GM21515 (cell line): ENCODE measurements around the gene KDM4B.

Source experiments
- ATAC-seq: cut with Tn5 transposase; IDR thresholded peaks from one replicate; pipeline ENCODE4 v1.9.1; 2021; ENCODE audit not compliant: unreplicated experiment

KDM4B gene

DNA sequence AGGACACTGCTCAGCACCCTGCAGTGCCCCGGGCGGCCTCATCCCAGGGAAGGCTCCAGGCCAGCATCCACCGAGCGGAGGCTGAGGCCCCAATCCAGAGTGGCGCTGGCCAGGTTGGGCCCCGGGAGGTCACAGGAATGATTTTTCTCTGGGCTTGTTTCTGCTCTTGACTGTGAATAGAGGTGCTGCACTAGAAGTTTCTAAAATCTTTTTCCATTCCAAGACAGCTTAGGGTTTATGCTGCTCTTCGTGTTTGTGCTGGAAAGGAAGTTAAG lies 15.1 kb downstream of the KDM4B start:
- no peak for ATAC-seq

DNA sequence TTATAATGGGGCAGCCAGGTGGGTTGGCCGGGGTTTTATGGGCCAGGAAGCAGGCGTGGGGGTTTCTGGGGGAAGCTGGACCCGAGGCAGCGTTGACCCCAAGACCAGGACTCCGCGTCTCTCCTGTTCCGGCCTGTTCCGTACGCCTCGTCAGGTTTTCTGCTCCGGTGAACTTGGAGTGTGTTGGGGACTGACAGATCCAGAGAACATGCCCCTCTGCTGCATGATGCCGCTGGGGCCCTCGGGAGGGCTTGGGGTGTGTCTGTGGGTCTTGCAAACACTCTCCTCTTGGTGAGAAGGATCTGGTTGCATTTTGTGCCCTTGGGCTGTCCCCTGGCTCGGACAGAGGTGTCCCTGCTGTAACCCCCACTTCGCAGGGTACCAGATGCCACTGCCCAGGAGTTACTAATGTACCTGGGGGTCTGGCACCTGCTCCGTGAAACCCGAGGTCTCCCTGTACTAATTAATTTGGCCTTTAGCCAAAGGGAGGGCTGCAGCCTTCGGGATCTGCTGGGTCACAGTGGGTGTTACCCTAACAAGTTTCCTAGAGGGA lies 15.6 kb downstream of the KDM4B start:
- no peak for ATAC-seq

DNA sequence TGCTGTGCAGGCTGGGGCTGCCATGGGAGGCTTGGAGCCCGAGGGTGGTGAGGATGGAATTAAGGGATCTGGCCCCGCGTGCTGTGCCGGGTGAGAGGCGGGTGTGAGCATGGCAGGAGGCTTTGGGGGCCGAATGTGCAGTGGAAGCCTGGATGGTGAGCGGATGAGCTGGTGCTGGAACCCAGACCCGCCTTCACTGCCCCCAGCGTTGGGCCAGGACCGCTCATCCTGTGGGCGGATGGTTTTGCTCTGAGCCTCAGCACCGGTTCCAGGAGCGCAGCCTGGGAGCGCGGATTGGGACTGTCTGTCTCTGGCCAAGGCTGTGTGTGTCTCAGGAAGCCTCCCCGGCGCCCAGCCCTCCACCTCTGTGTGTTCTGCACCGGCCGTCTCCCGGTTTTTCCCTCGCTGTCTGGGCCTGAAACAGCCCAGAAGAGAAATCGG lies 16.7 kb downstream of the KDM4B start:
- no peak for ATAC-seq

DNA sequence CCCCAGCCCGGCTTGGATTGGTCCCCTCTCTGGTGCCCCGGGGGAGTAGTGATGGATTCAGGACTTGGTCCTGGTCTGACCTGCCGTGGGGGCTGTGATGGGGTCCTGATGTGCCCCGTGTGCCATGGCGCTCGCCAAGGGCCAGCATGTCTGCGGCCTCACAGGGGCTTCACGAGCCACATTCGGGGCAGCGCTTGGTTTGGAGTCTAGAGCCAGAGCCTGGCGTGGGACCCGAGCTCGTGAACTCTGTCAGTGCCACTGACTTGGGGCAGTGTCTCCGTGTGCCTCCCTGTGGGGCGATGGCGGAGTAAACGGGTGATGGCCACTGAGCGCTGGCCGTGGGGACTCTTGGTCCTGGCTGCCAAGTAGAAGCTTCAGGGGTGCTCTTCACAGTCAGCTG lies 17.1 kb downstream of the KDM4B start:
- ATAC-seq: no peak

DNA sequence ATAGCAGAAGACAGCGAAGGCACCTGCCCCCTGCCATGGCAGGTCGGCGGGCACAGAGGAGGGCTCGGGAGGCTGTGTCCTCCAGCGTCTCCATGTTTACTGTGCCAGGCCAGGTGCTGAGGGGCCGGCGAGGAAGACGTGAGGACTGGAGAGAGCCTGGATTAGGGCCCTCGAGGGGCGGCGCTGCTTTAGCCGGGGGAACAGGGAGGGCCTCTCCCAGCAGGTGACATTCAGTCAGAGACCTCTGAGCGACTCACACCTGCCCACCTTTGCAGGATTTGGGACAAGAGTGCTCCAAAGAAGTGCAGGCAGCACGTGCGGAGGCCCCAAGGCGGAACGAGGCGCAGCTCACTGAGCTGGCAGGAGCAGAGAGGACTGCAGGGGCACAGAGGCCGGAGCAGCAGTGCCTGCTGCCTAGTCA lies 17.6 kb downstream of the KDM4B start:
- ATAC-seq: no peak

DNA sequence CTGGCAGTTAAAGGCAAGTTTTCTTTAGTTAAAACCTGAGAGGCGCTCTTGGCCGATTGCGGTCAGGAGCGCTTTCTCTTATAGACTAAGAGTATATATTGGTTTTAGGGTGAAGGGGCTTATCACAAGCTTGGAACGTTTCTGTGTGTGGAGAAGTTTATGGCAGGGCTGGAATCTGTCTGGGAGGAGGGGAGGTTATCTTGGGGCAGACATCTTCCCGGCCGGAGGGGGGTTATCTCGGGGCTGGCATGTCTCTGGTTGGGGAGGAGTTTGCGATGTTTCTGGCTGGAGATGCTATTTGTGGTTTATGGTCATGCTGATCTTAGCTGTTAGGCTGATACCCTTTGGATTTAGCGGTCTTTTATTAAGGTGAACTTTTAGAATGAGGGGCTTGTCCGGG lies 18.3 kb downstream of the KDM4B start:
- ATAC-seq: no peak

DNA sequence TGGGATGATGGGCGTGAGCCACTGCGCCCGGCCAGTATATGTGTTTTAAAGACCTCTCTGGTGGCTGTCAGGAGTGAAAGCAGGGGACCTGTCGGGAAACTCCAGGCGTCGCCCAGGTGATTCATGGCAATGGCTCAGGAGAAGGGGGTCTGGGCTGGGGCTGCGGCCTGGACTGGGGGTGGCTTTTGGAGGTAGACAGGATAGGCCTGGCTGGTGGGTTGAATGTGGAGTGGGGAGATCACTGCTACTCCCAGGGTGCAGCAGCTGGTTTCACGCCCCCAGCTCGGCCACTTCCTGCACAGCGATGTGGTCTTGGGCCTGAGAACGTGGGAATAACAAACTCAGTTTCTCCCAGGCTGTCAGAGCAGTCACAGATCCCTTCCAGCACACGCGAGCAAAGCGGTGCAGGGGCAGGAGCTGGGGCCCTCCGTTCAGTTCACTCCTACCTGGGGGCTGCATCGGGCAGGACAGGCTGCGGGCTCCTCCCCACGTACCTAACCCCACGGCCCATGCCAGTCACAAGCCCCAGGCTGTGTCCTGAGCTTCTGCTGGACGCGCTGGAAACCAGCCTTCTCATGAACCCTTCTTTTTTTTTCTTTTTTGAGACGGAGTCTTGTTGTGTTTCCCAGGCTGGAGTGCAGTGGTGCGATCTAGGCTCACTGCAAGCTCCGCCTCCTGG lies 18.9 kb downstream of the KDM4B start:
- no peak for ATAC-seq

DNA sequence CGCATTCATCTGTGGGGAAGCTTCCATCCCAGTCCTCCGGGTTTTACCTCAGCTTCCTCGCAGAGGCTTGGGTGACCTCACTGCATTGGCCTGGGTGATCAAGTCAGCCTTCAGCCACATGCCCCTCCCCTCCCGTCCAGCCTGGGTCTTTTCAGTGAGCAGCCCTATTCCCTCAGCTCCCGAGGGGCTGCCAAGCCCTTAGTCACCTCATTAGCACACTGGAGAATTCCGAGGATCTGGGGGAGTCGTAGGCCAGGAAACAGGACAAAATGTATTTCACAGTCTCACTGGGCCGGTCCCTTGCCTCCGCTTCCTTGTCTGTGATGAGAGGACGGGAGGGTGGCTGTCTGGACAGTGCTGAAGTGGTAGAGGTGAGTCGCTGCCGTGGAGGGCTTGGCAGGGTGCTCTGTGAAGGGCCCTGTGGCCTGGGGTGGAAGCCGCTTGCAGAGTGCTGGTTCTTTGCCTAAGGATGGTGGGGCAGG lies 19.9 kb downstream of the KDM4B start:
- ATAC-seq: no peak

DNA sequence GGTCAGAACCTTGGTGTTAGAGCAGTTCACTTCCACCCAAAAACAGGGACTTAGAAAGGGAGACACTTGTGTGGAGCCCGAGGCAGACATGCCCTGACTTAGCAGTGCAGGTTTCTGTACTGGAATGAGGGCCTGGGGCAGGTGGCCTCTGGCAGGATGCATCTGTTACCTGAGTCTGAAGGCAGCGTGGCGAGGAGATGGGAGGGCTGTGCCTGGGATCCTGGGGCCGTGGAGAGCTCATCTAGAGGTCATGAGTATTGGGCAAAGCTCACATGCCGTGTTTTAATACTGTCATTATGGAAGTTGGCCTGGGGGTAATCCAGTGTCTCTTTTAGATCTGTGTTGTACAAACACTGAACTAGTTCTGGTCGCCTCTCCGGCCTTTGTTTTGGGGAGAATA lies 21.4 kb downstream of the KDM4B start:
- ATAC-seq: no peak

DNA sequence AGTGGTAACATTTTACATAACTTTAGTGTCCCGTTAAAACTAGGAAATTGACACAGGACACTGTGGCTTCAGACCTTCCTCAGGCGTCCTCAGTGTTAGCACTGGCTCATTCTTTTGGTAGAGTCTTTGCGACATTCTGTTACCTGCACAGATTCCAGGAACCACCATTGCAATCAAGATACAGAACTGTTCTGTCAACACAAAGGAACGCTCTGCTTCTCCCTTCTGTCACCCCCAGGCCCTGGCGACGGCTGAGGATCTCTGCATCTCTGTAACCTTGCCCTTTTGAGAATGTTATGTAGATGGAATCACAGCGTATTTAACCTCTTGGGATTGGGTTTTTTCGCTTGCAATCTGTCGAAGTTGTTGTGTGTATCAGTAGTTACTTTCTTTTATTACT lies 22.6 kb downstream of the KDM4B start:
- ATAC-seq: no peak

DNA sequence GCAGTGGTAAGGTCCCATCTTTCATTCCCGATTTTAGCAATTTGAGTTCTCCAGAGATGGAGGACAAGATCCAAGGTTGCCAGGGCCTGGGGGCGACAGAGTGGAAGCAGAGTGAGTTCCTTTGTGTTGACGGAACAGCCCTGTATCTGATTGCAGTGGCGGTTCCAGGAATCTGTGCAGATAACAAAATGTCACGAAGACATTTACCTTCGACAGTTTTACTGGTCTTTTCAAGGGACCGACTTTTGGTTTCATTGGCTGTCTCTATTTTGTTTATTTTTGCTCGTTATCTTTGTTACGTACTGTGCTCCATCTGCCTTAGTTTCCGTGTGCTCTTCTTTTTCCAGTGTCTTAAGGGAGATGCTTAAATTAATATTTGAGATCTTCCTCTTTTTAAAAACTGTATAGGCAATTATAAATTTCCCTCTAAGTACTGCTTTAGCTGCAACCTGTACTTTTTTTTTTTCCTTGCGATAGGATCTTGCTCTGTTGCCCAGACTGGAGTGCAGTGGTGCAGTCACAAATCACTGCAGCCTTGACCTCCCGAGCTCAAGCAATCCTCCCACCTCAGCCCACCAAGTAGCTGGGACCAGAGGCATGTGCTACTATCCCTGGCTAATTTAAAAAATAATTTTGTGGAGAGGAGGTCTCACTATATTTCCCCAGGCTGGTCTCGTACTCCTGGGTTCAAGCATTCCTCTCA lies 23.2 kb downstream of the KDM4B start:
- ATAC-seq: no peak

DNA sequence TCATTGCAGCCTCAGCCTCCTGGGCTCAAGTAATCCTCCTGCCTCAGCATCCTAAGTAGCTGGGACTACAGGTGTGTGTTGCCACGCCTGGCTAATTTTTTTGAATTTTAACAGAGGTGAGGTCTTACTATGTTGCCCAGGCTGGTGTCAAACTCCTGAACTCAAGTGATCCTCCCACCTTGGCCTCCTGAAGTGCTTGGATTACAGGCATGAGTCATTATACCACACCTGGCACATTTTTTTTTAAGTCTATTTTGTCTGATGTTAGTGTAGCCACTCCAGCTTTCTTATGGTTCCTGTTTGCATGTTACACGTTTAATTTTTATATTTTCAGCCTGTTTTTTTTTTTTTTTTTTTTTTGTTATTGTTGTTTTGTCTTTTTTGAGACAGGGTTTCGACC lies 24.8 kb downstream of the KDM4B start:
- ATAC-seq: no peak

DNA sequence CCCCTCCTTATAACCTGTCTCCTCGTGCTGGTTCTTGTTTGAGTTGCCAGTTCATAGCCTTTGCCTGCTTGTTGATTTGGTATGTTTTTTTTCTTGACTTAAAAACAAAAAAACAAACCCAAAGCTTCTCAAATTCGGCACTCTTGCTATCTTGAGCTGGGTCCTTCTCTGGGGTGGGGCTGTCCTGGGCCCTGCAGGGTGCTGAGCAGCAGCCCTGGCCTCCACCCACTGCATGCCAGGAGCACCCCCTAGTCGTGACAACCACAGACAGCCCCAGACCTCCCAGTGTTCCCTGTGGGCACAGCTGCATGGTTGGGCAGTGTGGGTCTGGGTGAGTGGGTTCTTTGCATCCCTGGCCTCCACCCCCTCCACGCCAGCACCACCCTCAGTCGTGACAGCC lies 27.8 kb downstream of the KDM4B start:
- ATAC-seq: no peak

DNA sequence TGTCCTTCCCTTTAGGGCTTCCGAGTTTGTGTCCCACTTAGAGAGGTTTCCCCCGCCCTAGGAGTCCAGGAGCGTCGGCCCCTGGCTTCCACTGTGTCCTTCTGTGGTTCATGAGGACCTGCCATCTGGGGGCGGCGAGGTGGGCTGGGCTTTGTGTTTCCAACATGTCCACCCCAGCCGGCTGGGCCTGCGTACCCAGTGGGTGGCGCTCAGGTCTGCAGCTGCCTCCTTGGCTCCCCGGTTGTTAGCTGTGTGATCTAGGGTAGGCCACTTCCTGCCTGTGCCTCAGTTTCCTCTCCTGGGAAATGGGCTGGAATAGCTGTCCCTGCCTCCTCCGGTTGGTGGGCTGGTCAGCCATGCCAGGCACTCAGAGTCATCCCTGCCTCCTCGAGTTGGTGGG lies 28.4 kb downstream of the KDM4B start:
- ATAC-seq: no peak

DNA sequence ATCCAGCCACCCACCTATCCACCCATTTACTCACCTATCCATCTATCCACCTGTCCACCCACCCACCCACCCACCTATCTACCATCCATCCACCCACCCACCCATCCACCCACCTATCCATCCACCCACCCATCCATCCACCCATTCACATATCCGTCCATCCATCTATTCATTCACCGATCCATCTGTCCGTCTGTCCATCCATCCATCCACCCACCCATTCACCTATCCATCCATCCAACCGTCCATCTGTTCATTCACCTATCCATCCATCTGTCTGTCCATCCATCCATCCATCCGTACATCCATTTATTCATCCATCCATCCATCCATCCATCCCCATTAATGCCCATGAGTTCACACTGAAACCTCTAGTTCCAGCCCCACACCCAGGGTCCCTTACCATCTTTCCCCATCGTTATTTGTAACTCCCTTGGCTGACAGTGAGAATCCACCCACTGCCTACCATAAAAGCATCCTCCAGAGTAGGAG lies 31.3 kb downstream of the KDM4B start:
- ATAC-seq: no peak

DNA sequence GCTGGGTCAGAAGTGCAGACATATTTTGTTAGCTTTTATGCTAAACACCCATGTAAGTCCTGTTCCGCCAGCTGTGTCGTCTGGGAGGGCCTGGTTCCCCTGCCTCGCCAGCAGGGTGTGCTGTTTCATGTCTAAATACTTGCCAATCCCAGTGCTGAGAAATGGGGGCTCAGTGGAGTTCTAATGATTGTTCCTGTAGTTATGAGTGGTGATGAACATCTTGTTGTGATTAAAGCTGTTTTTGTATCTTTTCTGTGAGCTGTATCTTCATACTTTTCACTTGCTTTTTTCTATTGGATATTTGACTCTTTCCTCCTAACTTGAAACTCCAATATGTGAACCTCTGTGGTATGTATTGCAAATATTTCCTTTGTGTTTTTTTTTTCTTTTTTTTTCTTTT lies 32.7 kb downstream of the KDM4B start:
- no peak for ATAC-seq

DNA sequence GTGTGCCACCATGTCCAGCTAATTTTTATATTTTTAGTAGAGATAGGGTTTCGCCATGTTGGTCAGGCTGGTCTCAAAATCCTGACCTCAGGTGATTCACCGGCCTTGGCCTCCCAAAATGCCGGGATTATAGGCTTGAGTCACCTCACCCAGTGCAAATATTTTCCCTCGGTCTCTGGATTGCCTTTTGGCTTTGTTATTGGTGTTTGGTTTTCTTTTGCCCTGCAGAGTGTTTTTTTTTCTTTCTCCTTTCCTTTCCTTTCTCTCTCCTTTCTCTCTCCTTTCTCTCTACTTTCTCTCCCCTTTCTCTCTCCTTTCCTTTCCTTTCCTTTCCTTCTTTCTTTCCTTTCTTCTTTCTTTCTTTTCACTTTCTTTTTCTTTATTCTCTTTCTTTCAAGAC lies 33.2 kb downstream of the KDM4B start:
- no peak for ATAC-seq

DNA sequence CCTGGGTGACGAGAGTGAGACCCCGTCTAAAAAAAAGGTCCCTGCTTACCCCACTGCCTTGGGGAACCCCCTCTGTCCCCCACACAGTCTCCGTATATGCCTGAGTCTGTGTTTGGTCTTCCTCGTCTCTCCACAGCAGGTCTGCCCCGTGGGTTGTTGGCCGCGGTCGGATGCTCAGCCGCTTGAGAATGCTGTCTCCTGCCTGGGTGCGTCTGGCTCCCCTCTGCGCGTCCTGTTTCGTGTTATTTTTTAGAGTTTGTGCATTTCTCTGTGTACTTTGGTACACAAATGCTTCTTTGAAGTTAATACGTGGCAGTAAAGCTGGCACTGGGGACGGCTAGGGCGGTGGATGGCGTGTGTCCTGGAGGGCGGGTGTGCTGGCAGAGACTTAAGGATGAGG lies 34.9 kb downstream of the KDM4B start:
- no peak for ATAC-seq

DNA sequence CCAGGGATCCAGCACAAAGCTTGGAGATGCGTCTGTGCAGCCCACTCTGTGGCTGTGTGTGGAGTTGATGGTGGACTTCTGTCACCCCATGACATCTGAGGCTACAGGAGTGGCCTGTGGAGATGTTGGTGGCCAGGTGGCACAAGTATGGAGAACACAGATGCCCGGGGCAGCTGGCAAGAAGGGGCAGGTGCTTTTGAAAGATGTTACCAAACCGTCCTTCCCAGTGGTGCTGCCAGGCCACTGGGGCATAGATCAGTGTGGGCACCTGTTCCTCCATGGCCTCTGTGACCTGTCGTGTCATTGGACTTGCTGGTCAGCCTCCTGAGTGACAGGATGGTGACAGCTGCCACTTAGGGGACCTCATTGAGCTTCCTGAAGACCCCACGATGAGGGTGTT lies 36.2 kb downstream of the KDM4B start:
- no peak for ATAC-seq

DNA sequence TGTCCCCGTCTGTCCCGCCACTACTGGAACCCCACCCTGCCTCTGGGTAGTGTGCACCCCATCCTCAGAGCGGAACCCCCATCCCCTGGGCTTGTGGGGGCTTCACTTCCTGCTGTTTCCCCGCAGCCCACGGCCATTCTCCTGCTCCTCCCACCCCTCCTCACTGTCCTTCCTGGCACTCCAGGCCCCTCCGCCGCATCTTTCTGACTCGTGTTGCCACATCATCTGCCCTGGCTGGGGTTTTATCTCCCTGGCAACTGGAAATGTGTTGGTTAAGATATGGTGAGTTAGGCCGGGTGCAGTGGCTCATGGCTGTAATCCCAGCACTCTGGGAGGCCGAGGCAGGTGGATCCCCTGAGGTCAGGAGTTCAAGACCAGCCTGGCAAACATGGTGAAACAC lies 37.3 kb downstream of the KDM4B start:
- no peak for ATAC-seq

DNA sequence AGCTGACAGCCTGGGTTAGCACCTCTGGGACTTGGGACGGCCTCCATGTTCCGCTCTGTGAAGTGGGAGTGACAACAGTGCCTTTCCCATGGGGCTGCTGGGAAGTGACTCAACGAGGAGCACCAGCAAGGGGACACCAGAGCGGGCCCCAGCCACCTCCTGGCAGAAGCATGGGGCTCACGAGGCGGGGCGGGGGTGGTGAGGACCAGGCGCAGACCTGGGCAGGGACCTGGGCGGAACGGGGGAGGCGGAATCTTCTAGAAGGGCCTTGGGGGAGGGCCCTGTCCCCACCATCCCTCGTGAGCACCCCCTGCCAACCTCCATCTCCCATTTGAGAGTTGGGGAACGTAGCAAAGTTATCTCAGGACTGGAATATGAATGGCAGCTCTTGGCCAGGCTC lies 37.9 kb downstream of the KDM4B start:
- ATAC-seq: no peak

DNA sequence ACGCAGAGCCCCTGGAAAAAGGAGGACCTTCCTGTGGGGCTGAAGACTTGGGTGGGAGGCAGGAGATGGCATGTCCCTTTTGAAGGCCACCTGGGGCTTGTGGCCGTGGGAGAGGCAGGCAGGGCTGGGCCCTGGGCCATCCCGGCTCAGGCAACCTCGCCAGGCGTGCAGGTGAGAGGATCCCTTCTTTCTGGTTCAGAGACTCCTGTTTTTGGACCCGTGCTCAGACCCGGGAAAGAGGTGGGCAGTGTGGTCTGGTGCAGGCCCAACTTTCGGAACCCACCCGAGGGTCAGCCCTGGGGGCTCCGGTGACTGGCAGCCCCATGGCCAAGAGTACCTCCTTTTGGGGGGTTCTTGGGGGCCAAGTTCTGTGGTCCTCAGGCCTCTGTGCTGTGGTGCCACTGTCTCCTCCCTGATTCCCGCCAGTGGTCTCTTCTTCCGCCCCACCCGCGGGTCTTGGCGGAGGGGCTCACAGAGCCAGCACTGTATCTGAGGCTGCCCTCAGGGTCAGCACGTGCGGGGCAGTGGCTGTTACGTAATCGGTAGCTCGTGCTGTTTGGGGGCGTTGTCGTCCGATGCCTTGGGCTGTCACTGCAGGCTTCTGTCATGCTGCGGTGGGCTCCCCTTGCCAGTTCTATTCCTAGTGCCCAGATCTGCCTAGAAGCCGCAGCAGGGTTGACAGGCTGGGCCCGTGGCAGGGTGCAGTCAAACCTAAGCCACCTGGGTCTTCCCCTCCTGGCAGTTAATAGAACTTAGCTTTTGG lies 42.7 kb downstream of the KDM4B start:
- ATAC-seq: no peak
